ENCODE results near the gene ZBTB20. TPM values are rescaled to one million over a fixed set of nuclear protein-coding genes. Genes with fewer than 3 reads are reported as not detected.
"Not testable (repeated sequence)": the region's sequence is repeated elsewhere in the genome, so short reads cannot be mapped to it uniquely, and the experiment has no call there.

ZBTB20 gene
- polyA plus RNA-seq, 4 donors: 0.27 to 2.2 (median 1.3) TPM

- 94 to 98% (median 96%) methylated on average over 5 of the region's 5 CpGs for WGBS, 3 donors
Observed at GRCh38 chr3:115134648-115135347, 12.3 kb downstream of the ZBTB20 start.

DNA sequence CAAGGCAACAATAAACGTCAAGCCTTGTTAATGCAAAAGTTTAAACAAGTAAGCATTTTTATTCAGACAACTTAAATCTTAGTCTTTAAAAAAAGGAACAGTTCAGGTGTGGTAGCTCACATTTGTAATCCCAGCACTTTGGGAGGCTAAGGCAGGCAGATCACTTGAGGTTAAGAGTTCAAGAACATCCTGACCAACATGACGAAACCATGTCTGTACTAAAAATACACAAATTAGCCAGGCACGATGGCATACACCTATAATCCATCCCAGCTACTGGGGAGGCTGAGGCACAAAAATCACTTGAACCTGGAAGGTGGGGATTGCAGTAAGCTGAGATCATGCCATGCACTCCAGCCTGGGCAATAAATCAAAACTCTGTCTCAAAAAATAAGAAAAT is 19.9 kb downstream of the ZBTB20 start:
- no peak for FAIRE-seq
- H3K27ac ChIP-seq (ENCODE audit: low read depth in 1 of 3, low read length in 2 of 3): no peak overlapping the region
- no peaks in the 10 kb centered on the region for H3K27me3 ChIP-seq (ENCODE audit: control insufficient read depth in 3 of 3, insufficient read depth in 3 of 3, low read length in 3 of 3)
- H3K36me3 ChIP-seq (ENCODE audit: control insufficient read depth in 3 of 3, insufficient read depth in 2 of 3, low read depth in 1 of 3, low read length in 3 of 3): peaks cover 0 to 2% (median 0%) of the 10 kb centered on the region in 3 donors
- WGBS, 3 donors: 82 to 87% (median 83%) methylated on average over 3 of the region's 3 CpGs
- no peaks in the 10 kb centered on the region for H3K4me1 ChIP-seq (ENCODE audit: control insufficient read depth in 3 of 3, insufficient read depth in 2 of 3, low read depth in 1 of 3, low read length in 2 of 3)
- H3K9me3 ChIP-seq (ENCODE audit: control insufficient read depth in 2 of 2, insufficient read depth in 1 of 2, low read depth in 1 of 2, low read length in 1 of 2): no peaks in the 10 kb centered on the region
- DNase-seq: no peak
- no peak overlapping the region for H3K4me3 ChIP-seq (ENCODE audit: low read depth in 1 of 3, low read length in 3 of 3)

More at GRCh38 chr3:115134648-115135347, 12.3 kb downstream of the ZBTB20 start:
- H3K27me3 ChIP-seq (ENCODE audit: control insufficient read depth in 3 of 3, insufficient read depth in 3 of 3, low read length in 3 of 3): no peaks in the 10 kb centered on the region
- DNase-seq: no peak
- no peak overlapping the region for H3K4me3 ChIP-seq (ENCODE audit: low read depth in 1 of 3, low read length in 3 of 3)
- H3K9me3 ChIP-seq (ENCODE audit: control insufficient read depth in 2 of 2, insufficient read depth in 1 of 2, low read depth in 1 of 2, low read length in 1 of 2): no peaks in the 10 kb centered on the region
- no peak overlapping the region for H3K27ac ChIP-seq (ENCODE audit: low read depth in 1 of 3, low read length in 2 of 3)
- H3K36me3 ChIP-seq (ENCODE audit: control insufficient read depth in 3 of 3, insufficient read depth in 2 of 3, low read depth in 1 of 3, low read length in 3 of 3): no peaks in the 10 kb centered on the region
- FAIRE-seq: no peak
- no peaks in the 10 kb centered on the region for H3K4me1 ChIP-seq (ENCODE audit: control insufficient read depth in 3 of 3, insufficient read depth in 2 of 3, low read depth in 1 of 3, low read length in 2 of 3)

DNA sequence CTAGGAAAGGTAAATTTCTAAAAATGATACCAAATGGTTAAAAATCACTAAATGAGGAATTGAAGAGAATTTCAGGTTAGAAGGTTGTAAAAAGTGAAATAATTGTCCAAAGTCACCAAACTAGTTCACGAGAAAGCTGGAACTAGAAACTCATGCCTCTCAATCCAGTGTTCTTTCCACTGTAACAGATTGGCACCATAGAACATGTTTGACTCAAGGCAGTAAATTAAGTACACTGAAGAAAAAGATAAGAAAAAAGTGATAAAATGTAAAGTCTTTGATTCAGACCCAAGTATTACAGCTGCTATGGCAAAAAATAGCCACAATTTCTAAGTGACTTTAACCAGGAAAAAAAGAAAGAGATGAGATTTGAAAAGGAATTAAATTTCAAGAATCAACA is 26.5 kb downstream of the ZBTB20 start:
- H3K4me3 ChIP-seq (ENCODE audit: low read depth in 1 of 3, low read length in 3 of 3): no peak overlapping the region
- no peaks in the 10 kb centered on the region for H3K27me3 ChIP-seq (ENCODE audit: control insufficient read depth in 3 of 3, insufficient read depth in 3 of 3, low read length in 3 of 3)
- no peak overlapping the region for H3K27ac ChIP-seq (ENCODE audit: low read depth in 1 of 3, low read length in 2 of 3)
- 15 to 72% (median 42%) methylated on average over 1 of the region's 1 CpG for WGBS, 3 donors
- FAIRE-seq (no peak), DNase-seq (peak in 1 of 2 donors; percentile 3)
- no peaks in the 10 kb centered on the region for H3K9me3 ChIP-seq (ENCODE audit: control insufficient read depth in 2 of 2, insufficient read depth in 1 of 2, low read depth in 1 of 2, low read length in 1 of 2)
- peaks cover 0 to 2% (median 0%) of the 10 kb centered on the region in 3 donors for H3K36me3 ChIP-seq (ENCODE audit: control insufficient read depth in 3 of 3, insufficient read depth in 2 of 3, low read depth in 1 of 3, low read length in 3 of 3)
- H3K4me1 ChIP-seq (ENCODE audit: control insufficient read depth in 3 of 3, insufficient read depth in 2 of 3, low read depth in 1 of 3, low read length in 2 of 3): peaks cover 0 to 4% (median 3%) of the 10 kb centered on the region in 3 donors

DNA sequence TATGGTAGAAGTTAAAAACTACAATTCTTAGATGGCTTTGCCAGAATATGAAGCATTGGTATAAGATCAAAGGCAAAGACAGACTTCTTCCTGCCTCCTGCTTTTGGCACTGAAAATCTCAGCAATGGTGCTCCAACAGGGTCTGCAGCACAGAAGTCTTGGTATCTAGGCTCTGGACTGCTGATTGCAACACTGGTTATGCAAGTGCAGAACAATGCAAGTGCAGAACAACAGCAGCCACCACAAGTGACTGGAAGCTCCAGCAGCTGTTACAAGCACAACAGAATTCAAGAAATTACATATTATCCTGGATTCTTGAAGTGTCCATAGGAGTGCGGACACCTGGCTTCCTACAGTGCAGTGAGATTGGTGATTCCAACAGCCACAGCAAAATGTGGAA is 33.7 kb downstream of the ZBTB20 start:
- no peaks in the 10 kb centered on the region for H3K4me1 ChIP-seq (ENCODE audit: control insufficient read depth in 3 of 3, insufficient read depth in 2 of 3, low read depth in 1 of 3, low read length in 2 of 3)
- FAIRE-seq (no peak), DNase-seq (no peak)
- no peak overlapping the region for H3K27ac ChIP-seq (ENCODE audit: low read depth in 1 of 3, low read length in 2 of 3)
- no peak overlapping the region for H3K4me3 ChIP-seq (ENCODE audit: low read depth in 1 of 3, low read length in 3 of 3)
- no peaks in the 10 kb centered on the region for H3K9me3 ChIP-seq (ENCODE audit: control insufficient read depth in 2 of 2, insufficient read depth in 1 of 2, low read depth in 1 of 2, low read length in 1 of 2)
- 95 to 100% (median 98%) methylated on average over 1 of the region's 1 CpG for WGBS, 3 donors
- H3K36me3 ChIP-seq (ENCODE audit: control insufficient read depth in 3 of 3, insufficient read depth in 2 of 3, low read depth in 1 of 3, low read length in 3 of 3): no peaks in the 10 kb centered on the region
- no peaks in the 10 kb centered on the region for H3K27me3 ChIP-seq (ENCODE audit: control insufficient read depth in 3 of 3, insufficient read depth in 3 of 3, low read length in 3 of 3)

DNA sequence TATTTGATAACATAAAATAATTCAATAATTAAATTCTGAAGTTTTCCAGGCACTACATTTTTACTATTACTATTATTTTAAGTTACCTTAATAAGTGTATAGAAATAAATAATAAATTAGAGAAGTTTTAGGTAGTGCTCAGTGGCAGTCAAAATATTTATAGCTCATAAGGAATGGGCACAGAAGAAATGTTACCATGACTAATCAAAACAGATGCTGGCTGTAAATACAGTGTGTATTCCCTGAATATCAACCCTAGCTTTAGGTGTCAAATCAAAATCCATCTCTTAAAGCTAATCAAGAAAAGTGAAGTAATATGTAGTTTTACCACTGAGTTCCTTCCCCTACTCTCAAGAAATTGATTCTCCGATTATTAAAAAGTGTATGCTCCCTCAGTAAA is 35.5 kb downstream of the ZBTB20 start:
- FAIRE-seq (no peak), DNase-seq (no peak)
- Histone ChIP-seq H3K36me3 (ENCODE audit: control insufficient read depth in 3 of 3, insufficient read depth in 2 of 3, low read depth in 1 of 3, low read length in 3 of 3) (peaks cover 0 to 3% (median 0%) of the 10 kb centered on the region in 3 donors), H3K27ac (ENCODE audit: low read depth in 1 of 3, low read length in 2 of 3) (no peak overlapping the region), H3K9me3 (ENCODE audit: control insufficient read depth in 2 of 2, insufficient read depth in 1 of 2, low read depth in 1 of 2, low read length in 1 of 2) (no peaks in the 10 kb centered on the region), H3K27me3 (ENCODE audit: control insufficient read depth in 3 of 3, insufficient read depth in 3 of 3, low read length in 3 of 3) (no peaks in the 10 kb centered on the region), H3K4me3 (ENCODE audit: low read depth in 1 of 3, low read length in 3 of 3) (no peak overlapping the region), H3K4me1 (ENCODE audit: control insufficient read depth in 3 of 3, insufficient read depth in 2 of 3, low read depth in 1 of 3, low read length in 2 of 3) (no peaks in the 10 kb centered on the region)
- 97 to 100% (median 100%) methylated on average over 1 of the region's 1 CpG for WGBS, 3 donors

- DNase-seq: no peak
- WGBS, 3 donors: 95 to 99% (median 98%) methylated on average over 5 of the region's 5 CpGs
- no peak for FAIRE-seq
- Histone ChIP-seq H3K4me1 (ENCODE audit: control insufficient read depth in 3 of 3, insufficient read depth in 2 of 3, low read depth in 1 of 3, low read length in 2 of 3) (no peaks in the 10 kb centered on the region), H3K27ac (ENCODE audit: low read depth in 1 of 3, low read length in 2 of 3) (no peak overlapping the region), H3K9me3 (ENCODE audit: control insufficient read depth in 2 of 2, insufficient read depth in 1 of 2, low read depth in 1 of 2, low read length in 1 of 2) (no peaks in the 10 kb centered on the region), H3K4me3 (ENCODE audit: low read depth in 1 of 3, low read length in 3 of 3) (no peak overlapping the region), H3K27me3 (ENCODE audit: control insufficient read depth in 3 of 3, insufficient read depth in 3 of 3, low read length in 3 of 3) (no peaks in the 10 kb centered on the region), H3K36me3 (ENCODE audit: control insufficient read depth in 3 of 3, insufficient read depth in 2 of 3, low read depth in 1 of 3, low read length in 3 of 3) (peaks cover 0 to 3% (median 0%) of the 10 kb centered on the region in 3 donors)
Observed at GRCh38 chr3:115110830-115111229, 36.3 kb downstream of the ZBTB20 start.

GRCh38 chr3:115110066-115110465 is 37.0 kb downstream of the ZBTB20 start:
- H3K4me3 ChIP-seq (ENCODE audit: low read depth in 1 of 3, low read length in 3 of 3); FAIRE-seq; H3K27ac ChIP-seq (ENCODE audit: low read depth in 1 of 3, low read length in 2 of 3); H3K27me3 ChIP-seq (ENCODE audit: control insufficient read depth in 3 of 3, insufficient read depth in 3 of 3, low read length in 3 of 3); DNase-seq; H3K36me3 ChIP-seq (ENCODE audit: control insufficient read depth in 3 of 3, insufficient read depth in 2 of 3, low read depth in 1 of 3, low read length in 3 of 3); H3K9me3 ChIP-seq (ENCODE audit: control insufficient read depth in 2 of 2, insufficient read depth in 1 of 2, low read depth in 1 of 2, low read length in 1 of 2); H3K4me1 ChIP-seq (ENCODE audit: control insufficient read depth in 3 of 3, insufficient read depth in 2 of 3, low read depth in 1 of 3, low read length in 2 of 3): not testable (repeated sequence)
- WGBS, 3 donors: 97 to 99% (median 98%) methylated on average over 7 of the region's 7 CpGs

DNA sequence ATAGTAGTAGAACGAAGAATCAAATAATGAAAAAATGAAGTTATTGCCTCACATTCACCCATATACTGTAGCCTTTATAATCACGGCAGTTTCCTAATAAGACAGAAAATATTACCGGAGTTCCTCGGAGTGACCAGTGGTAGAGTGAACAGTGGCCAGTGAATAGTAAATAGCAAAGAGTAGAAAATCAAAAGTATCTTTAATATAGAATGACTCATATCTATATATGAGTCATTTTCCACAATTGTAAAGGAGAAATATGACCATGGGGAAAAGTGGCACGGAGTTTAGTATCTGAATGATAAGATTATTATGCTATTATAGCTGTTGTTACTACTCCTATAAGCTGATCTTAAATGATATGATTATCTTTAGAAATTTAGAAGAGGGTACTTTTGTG is 38.5 kb downstream of the ZBTB20 start:
- WGBS, 3 donors: 73 to 81% (median 76%) methylated on average over 5 of the region's 5 CpGs
- Histone ChIP-seq H3K27ac (ENCODE audit: low read depth in 1 of 3, low read length in 2 of 3) (no peak overlapping the region), H3K9me3 (ENCODE audit: control insufficient read depth in 2 of 2, insufficient read depth in 1 of 2, low read depth in 1 of 2, low read length in 1 of 2) (no peaks in the 10 kb centered on the region), H3K27me3 (ENCODE audit: control insufficient read depth in 3 of 3, insufficient read depth in 3 of 3, low read length in 3 of 3) (no peaks in the 10 kb centered on the region), H3K4me3 (ENCODE audit: low read depth in 1 of 3, low read length in 3 of 3) (no peak overlapping the region), H3K4me1 (ENCODE audit: control insufficient read depth in 3 of 3, insufficient read depth in 2 of 3, low read depth in 1 of 3, low read length in 2 of 3) (no peaks in the 10 kb centered on the region), H3K36me3 (ENCODE audit: control insufficient read depth in 3 of 3, insufficient read depth in 2 of 3, low read depth in 1 of 3, low read length in 3 of 3) (peaks cover 0 to 3% (median 0%) of the 10 kb centered on the region in 3 donors)
- DNase-seq (peak in 1 of 2 donors; percentile 18), FAIRE-seq (no peak)

DNA sequence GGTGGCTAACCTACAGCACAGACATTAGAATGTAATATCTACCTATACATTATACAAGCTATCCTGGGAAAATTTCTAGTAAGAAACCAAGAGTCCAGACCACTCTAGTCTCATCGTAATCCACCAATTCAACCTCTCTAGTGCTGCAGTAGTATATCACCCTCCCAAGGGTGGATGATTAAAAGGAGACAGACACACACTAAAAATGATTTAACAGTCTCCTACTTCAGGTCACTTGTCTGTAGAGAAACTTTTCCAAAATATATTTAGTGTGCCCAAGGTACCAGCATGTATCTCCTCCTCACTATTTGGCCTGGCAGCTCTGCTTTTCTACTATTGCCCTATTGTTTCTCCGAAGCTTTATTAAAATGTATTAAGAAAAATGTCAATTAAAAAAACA is 45.0 kb downstream of the ZBTB20 start:
- WGBS, 3 donors: 92 to 97% (median 95%) methylated on average over 2 of the region's 2 CpGs
- H3K27ac ChIP-seq (ENCODE audit: low read depth in 1 of 3, low read length in 2 of 3): no peak overlapping the region
- H3K27me3 ChIP-seq (ENCODE audit: control insufficient read depth in 3 of 3, insufficient read depth in 3 of 3, low read length in 3 of 3): no peaks in the 10 kb centered on the region
- H3K36me3 ChIP-seq (ENCODE audit: control insufficient read depth in 3 of 3, insufficient read depth in 2 of 3, low read depth in 1 of 3, low read length in 3 of 3): peaks cover 0 to 1% (median 0%) of the 10 kb centered on the region in 3 donors
- no peaks in the 10 kb centered on the region for H3K9me3 ChIP-seq (ENCODE audit: control insufficient read depth in 2 of 2, insufficient read depth in 1 of 2, low read depth in 1 of 2, low read length in 1 of 2)
- peaks cover 0 to 5% (median 0%) of the 10 kb centered on the region in 3 donors for H3K4me1 ChIP-seq (ENCODE audit: control insufficient read depth in 3 of 3, insufficient read depth in 2 of 3, low read depth in 1 of 3, low read length in 2 of 3)
- no peak overlapping the region for H3K4me3 ChIP-seq (ENCODE audit: low read depth in 1 of 3, low read length in 3 of 3)
- FAIRE-seq (no peak), DNase-seq (no peak)
